ENCODE measurements around the gene ACTN4.

GRCh38 chr19:38629568-38629967 lies 17.9 kb upstream of the ACTN4 start:
- no peak for TF ChIP-seq CTCF (conservative IDR thresholded peaks at IDR 0.05; ENCODE audit: low read length)
- no peak for TF ChIP-seq EZH2phosphoT487 (IDR thresholded peaks at IDR 0.05; ENCODE audit: borderline replicate concordance)
